HL-60 (cell line): Measurements from ENCODE around the gene KCNJ11.

ENCODE experiments used
- DNase-seq, 2 experiments: peaks; one replicate each; pipeline ENCODE4 v3.0.0-alpha.2; 2010 to 2020; ENCODE audit warnings: low read depth in 1 of 2, low spot score in 1 of 2
- H3K27ac ChIP-seq: fragments of 250-450 bp; sonication (Bioruptor Pico); replicated peaks from 2 replicates; pipeline ENCODE4 v1.5.1; 2020; ENCODE audit warnings: mild to moderate bottlenecking, moderate library complexity
- H3K27me3 ChIP-seq: fragments of 250-450 bp; sonication (Bioruptor Pico); 2 replicates; pipeline ENCODE4 v1.5.1; 2021; ENCODE audit warnings: mild to moderate bottlenecking, moderate library complexity; ENCODE audit not compliant: insufficient read depth, poor library complexity, severe bottlenecking
- H3K4me3 ChIP-seq: replicated peaks from 2 replicates; pipeline ENCODE4 v1.5.1; 2011; ENCODE audit warnings: mild to moderate bottlenecking, control low read depth, low read length; ENCODE audit not compliant: insufficient read depth
- GABPA ChIP-seq: IDR thresholded peaks from 2 replicates; pipeline ENCODE4 v1.6.1; 2012; ENCODE audit warnings: low read depth
- POLR2AphosphoS5 ChIP-seq: IDR thresholded peaks from 2 replicates; pipeline ENCODE4 v1.6.1; 2012; ENCODE audit warnings: low read depth
- SPI1 ChIP-seq: IDR thresholded peaks from 2 replicates; pipeline ENCODE4 v1.6.1; 2012; ENCODE audit warnings: low read depth, mild to moderate bottlenecking, borderline replicate concordance
- TF ChIP-seq, protein P1 (sequence below): IDR thresholded peaks from 2 replicates; pipeline ENCODE4 v1.6.1; 2012; ENCODE audit warnings: low read depth; ENCODE audit not compliant: insufficient replicate concordance
- TF ChIP-seq, protein P2 (sequence below): IDR thresholded peaks from one replicate; pipeline ENCODE4 v1.5.1; 2011; ENCODE audit warnings: low read length, control low read depth, inconsistent platforms; ENCODE audit not compliant: insufficient read depth

Gene KCNJ11

DNA sequence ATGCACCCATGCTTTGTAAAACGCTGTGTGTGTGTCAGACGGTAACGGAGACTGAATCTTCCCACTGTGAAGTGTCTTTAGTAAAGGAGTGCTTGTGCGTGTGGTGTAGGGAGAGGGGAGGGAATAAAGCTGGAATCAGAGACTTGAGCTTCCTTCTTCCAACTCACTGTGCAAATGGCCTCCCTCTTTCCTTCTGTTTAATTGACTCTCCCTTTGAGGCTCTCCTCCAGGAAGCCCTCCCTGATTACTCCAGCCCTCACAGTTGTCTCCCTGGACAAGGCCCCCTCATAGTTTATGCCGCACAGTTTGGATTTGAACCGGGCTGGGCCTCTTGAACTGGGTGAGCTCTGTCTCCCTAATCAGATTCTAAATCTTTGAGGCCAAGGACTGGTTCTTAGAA lies 23.0 kb upstream of the KCNJ11 start:
- TF ChIP-seq, protein P1, sequence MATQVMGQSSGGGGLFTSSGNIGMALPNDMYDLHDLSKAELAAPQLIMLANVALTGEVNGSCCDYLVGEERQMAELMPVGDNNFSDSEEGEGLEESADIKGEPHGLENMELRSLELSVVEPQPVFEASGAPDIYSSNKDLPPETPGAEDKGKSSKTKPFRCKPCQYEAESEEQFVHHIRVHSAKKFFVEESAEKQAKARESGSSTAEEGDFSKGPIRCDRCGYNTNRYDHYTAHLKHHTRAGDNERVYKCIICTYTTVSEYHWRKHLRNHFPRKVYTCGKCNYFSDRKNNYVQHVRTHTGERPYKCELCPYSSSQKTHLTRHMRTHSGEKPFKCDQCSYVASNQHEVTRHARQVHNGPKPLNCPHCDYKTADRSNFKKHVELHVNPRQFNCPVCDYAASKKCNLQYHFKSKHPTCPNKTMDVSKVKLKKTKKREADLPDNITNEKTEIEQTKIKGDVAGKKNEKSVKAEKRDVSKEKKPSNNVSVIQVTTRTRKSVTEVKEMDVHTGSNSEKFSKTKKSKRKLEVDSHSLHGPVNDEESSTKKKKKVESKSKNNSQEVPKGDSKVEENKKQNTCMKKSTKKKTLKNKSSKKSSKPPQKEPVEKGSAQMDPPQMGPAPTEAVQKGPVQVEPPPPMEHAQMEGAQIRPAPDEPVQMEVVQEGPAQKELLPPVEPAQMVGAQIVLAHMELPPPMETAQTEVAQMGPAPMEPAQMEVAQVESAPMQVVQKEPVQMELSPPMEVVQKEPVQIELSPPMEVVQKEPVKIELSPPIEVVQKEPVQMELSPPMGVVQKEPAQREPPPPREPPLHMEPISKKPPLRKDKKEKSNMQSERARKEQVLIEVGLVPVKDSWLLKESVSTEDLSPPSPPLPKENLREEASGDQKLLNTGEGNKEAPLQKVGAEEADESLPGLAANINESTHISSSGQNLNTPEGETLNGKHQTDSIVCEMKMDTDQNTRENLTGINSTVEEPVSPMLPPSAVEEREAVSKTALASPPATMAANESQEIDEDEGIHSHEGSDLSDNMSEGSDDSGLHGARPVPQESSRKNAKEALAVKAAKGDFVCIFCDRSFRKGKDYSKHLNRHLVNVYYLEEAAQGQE: no peak
- H3K27ac ChIP-seq: no peak overlapping the region

DNA sequence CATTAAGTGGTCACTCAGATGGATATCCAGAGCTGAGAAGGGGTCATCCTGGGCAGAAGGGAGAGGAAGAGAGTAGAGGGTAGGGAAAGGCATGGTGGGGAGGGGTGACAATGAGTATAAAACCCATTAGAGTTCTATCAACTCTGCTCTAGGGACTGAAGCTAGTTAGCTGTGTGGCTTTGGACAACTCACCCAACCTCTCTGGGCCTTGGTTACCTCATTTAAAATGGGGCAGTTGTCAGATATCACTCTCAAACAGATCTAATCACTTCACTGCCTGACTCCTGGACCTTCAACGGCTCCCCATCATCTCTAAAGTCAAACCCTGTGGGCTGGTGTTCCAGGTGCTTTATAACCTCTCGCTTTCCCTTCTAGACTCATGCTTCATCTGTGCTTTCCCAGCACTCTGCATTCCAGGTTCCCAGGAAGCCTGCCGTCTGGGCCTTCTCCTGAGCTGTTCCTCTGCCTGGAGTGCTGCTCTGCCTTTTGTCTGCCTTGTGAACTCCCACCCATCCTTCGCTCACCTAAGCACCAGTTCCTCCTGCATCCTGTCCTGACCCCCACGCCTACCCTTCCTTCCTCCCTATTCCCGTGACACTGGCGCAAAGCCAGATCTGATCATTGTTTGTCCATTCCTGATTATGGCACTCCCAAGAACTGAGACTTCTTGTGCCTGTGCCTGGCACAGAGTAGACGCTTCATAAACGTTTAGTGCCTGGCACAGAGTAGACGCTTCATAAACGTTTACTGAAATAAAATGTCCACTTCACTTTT lies 22.3 kb upstream of the KCNJ11 start:
- DNase-seq: no peak
- no peak for TF ChIP-seq GABPA
- TF ChIP-seq, protein P2, sequence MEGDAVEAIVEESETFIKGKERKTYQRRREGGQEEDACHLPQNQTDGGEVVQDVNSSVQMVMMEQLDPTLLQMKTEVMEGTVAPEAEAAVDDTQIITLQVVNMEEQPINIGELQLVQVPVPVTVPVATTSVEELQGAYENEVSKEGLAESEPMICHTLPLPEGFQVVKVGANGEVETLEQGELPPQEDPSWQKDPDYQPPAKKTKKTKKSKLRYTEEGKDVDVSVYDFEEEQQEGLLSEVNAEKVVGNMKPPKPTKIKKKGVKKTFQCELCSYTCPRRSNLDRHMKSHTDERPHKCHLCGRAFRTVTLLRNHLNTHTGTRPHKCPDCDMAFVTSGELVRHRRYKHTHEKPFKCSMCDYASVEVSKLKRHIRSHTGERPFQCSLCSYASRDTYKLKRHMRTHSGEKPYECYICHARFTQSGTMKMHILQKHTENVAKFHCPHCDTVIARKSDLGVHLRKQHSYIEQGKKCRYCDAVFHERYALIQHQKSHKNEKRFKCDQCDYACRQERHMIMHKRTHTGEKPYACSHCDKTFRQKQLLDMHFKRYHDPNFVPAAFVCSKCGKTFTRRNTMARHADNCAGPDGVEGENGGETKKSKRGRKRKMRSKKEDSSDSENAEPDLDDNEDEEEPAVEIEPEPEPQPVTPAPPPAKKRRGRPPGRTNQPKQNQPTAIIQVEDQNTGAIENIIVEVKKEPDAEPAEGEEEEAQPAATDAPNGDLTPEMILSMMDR: no peak
- no peak for TF ChIP-seq SPI1
- no peak for TF ChIP-seq POLR2AphosphoS5
- TF ChIP-seq, protein P1: no peak
- no peak overlapping the region for H3K4me3 ChIP-seq
- peaks cover 6% of the 10 kb centered on the region for H3K27me3 ChIP-seq
- H3K27ac ChIP-seq: no peak overlapping the region

More for the DNA sequence above, 23.0 kb upstream of the KCNJ11 start:
- Histone ChIP-seq H3K4me3 (no peak overlapping the region), H3K27me3 (peaks cover 6% of the 10 kb centered on the region)
- no peak for DNase-seq

DNA sequence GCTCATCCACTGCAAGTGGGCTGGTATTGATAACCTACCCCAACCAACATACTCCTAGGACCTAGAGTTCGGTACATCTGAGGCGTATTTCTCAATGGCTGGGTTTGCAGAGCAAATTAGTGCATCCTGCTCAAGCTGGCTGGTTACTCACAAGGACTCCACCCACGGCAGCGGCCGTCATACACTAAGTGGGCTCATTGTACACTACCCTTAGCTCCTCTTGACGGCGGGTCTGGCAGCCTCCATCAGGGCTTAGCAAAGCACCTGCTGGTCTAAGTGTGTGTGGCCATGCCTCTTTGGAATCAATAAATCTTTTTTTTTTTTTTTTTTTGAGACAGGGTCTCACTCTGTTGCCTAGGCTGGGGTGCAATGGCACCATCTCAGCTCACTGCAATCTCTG lies 20.2 kb upstream of the KCNJ11 start:
- Histone ChIP-seq H3K27me3 (peaks cover 6% of the 10 kb centered on the region), H3K4me3 (no peak overlapping the region), H3K27ac (no peak overlapping the region)
- no peak for DNase-seq
- TF ChIP-seq SPI1 (no peak), GABPA (no peak), POLR2AphosphoS5 (no peak)
- TF ChIP-seq, protein P2: no peak
- TF ChIP-seq, protein P1: no peak
